ENCODE measurements around the gene INSYN2B.

GRCh38 chr5:169933127-169933526 is 47.2 kb downstream of the INSYN2B start:
- TF ChIP-seq CTCF (conservative IDR thresholded peaks at IDR 0.05; ENCODE audit: low read depth, low read length) (no peak), EZH2 (IDR thresholded peaks at IDR 0.05; ENCODE audit: borderline replicate concordance, low read depth, low read length, poor library complexity, severe bottlenecking) (no peak)

Measured in A673 (cell line).